ENCODE measurements around the gene ACKR3. TPM values are rescaled to one million over a fixed set of nuclear protein-coding genes. Genes with fewer than 3 reads are reported as not detected.

Gene ACKR3
- total and polyA plus RNA-seq, 4 donors = 6.8 to 30.2 (median 14.4) TPM

- Histone ChIP-seq H3K27ac (ENCODE audit: low read depth in 1 of 2, low read length in 1 of 2) (no peak overlapping the region), H3K9me3 (ENCODE audit: control insufficient read depth in 4 of 4, insufficient read depth in 3 of 4, low read length in 3 of 4) (no peaks in the 10 kb centered on the region), H3K27me3 (ENCODE audit: control insufficient read depth in 3 of 3, insufficient read depth in 3 of 3, low read length in 2 of 3) (peaks cover 0 to 2% (median 0%) of the 10 kb centered on the region in 3 donors), H3K4me1 (ENCODE audit: control insufficient read depth in 5 of 5, insufficient read depth in 5 of 5, low read length in 5 of 5) (no peaks in the 10 kb centered on the region), H3K4me3 (no peak overlapping the region), H3K9ac (ENCODE audit: insufficient read depth in 1 of 2, low read length in 2 of 2) (no peak overlapping the region), H3K36me3 (ENCODE audit: control insufficient read depth in 4 of 4, insufficient read depth in 4 of 4, low read length in 4 of 4) (no peaks in the 10 kb centered on the region)
- TF ChIP-seq, protein P1, sequence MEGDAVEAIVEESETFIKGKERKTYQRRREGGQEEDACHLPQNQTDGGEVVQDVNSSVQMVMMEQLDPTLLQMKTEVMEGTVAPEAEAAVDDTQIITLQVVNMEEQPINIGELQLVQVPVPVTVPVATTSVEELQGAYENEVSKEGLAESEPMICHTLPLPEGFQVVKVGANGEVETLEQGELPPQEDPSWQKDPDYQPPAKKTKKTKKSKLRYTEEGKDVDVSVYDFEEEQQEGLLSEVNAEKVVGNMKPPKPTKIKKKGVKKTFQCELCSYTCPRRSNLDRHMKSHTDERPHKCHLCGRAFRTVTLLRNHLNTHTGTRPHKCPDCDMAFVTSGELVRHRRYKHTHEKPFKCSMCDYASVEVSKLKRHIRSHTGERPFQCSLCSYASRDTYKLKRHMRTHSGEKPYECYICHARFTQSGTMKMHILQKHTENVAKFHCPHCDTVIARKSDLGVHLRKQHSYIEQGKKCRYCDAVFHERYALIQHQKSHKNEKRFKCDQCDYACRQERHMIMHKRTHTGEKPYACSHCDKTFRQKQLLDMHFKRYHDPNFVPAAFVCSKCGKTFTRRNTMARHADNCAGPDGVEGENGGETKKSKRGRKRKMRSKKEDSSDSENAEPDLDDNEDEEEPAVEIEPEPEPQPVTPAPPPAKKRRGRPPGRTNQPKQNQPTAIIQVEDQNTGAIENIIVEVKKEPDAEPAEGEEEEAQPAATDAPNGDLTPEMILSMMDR (IDR thresholded peaks at IDR 0.05; ENCODE audit: control extremely low read depth, extremely low read depth) = no peak
- DNase-seq = no peak
- no peak for ATAC-seq (ENCODE audit: insufficient read depth, low FRiP score)
- WGBS, 2 donors = 88 to 97% methylated on average over 4 of the region's 4 CpGs
Observed at GRCh38 chr2:236613612-236614011, 44.0 kb downstream of the ACKR3 start.

- H3K4me3 ChIP-seq = no peak overlapping the region
- H3K9me3 ChIP-seq (ENCODE audit: control insufficient read depth in 4 of 4, insufficient read depth in 3 of 4, low read length in 3 of 4) = no peaks in the 10 kb centered on the region
- ATAC-seq (ENCODE audit: insufficient read depth, low FRiP score) = no peak
- no peaks in the 10 kb centered on the region for H3K4me1 ChIP-seq (ENCODE audit: control insufficient read depth in 5 of 5, insufficient read depth in 5 of 5, low read length in 5 of 5)
- H3K27me3 ChIP-seq (ENCODE audit: control insufficient read depth in 3 of 3, insufficient read depth in 3 of 3, low read length in 2 of 3) = peaks cover 0 to 5% (median 2%) of the 10 kb centered on the region in 3 donors
- no peak overlapping the region for H3K9ac ChIP-seq (ENCODE audit: insufficient read depth in 1 of 2, low read length in 2 of 2)
- no peaks in the 10 kb centered on the region for H3K36me3 ChIP-seq (ENCODE audit: control insufficient read depth in 4 of 4, insufficient read depth in 4 of 4, low read length in 4 of 4)
- TF ChIP-seq, protein P1 (IDR thresholded peaks at IDR 0.05; ENCODE audit: control extremely low read depth, extremely low read depth) = no peak
- WGBS, 2 donors = 88 to 89% methylated on average over 5 of the region's 5 CpGs
- no peak for DNase-seq
- H3K27ac ChIP-seq (ENCODE audit: low read depth in 1 of 2, low read length in 1 of 2) = no peak overlapping the region
Observed at GRCh38 chr2:236614551-236614950, 44.9 kb downstream of the ACKR3 start.

DNA sequence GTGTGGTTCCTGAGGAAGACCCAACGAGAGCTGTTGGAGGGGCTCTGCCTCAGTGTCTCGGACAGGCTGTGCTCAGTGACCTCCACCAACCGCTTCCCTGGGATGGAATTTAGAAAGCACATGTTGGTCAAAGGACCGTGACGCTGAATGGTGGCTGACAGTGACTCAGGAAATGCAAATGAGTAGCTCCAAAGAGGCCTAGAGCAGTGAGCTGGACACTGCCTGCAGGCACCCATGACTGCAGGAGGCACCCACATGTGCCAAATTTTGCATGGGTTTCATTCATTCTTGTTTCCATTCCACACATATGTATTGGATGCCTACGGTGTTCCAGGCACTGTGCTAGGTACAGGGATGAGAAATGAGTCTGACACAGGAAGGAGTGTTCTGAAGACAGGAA, 46.4 kb downstream of the ACKR3 start:
- no peak overlapping the region for H3K9ac ChIP-seq (ENCODE audit: insufficient read depth in 1 of 2, low read length in 2 of 2)
- WGBS, 2 donors = 93 to 97% methylated on average over 6 of the region's 6 CpGs
- no peaks in the 10 kb centered on the region for H3K4me1 ChIP-seq (ENCODE audit: control insufficient read depth in 5 of 5, insufficient read depth in 5 of 5, low read length in 5 of 5)
- no peak overlapping the region for H3K27ac ChIP-seq (ENCODE audit: low read depth in 1 of 2, low read length in 1 of 2)
- TF ChIP-seq, protein P1 (IDR thresholded peaks at IDR 0.05; ENCODE audit: control extremely low read depth, extremely low read depth) = no peak
- H3K36me3 ChIP-seq (ENCODE audit: control insufficient read depth in 4 of 4, insufficient read depth in 4 of 4, low read length in 4 of 4) = no peaks in the 10 kb centered on the region
- no peak for ATAC-seq (ENCODE audit: insufficient read depth, low FRiP score)
- H3K9me3 ChIP-seq (ENCODE audit: control insufficient read depth in 4 of 4, insufficient read depth in 3 of 4, low read length in 3 of 4) = no peaks in the 10 kb centered on the region
- H3K4me3 ChIP-seq = no peak overlapping the region
- peaks cover 0 to 5% (median 2%) of the 10 kb centered on the region in 3 donors for H3K27me3 ChIP-seq (ENCODE audit: control insufficient read depth in 3 of 3, insufficient read depth in 3 of 3, low read length in 2 of 3)
- no peak for DNase-seq

DNA sequence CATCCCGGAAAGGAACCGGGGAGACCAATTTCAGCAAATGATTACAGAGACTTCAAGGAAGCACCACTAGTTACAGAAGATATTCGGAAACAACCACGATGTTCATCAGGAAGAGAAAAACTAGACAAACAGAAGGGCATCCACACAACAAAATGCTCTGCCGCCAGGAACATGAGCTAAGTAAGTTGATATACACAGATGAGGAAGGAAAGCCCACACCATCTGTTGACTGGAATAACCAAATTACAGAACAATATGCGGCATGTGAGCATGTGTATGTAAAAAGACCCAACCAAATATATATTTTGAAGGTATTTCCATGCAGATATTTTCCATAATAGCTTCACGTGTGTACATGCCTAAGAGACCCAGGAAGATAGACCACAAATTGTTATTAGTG, 47.0 kb downstream of the ACKR3 start:
- H3K4me1 ChIP-seq (ENCODE audit: control insufficient read depth in 5 of 5, insufficient read depth in 5 of 5, low read length in 5 of 5) = no peaks in the 10 kb centered on the region
- no peaks in the 10 kb centered on the region for H3K9me3 ChIP-seq (ENCODE audit: control insufficient read depth in 4 of 4, insufficient read depth in 3 of 4, low read length in 3 of 4)
- no peak for DNase-seq
- H3K36me3 ChIP-seq (ENCODE audit: control insufficient read depth in 4 of 4, insufficient read depth in 4 of 4, low read length in 4 of 4) = no peaks in the 10 kb centered on the region
- whole genome bisulfite sequencing, 2 donors = 94 to 95% methylated on average over 7 of the region's 7 CpGs
- no peak overlapping the region for H3K27ac ChIP-seq (ENCODE audit: low read depth in 1 of 2, low read length in 1 of 2)
- H3K4me3 ChIP-seq = no peak overlapping the region
- H3K9ac ChIP-seq (ENCODE audit: insufficient read depth in 1 of 2, low read length in 2 of 2) = no peak overlapping the region
- no peak for ATAC-seq (ENCODE audit: insufficient read depth, low FRiP score)
- TF ChIP-seq, protein P1 (IDR thresholded peaks at IDR 0.05; ENCODE audit: control extremely low read depth, extremely low read depth) = no peak
- H3K27me3 ChIP-seq (ENCODE audit: control insufficient read depth in 3 of 3, insufficient read depth in 3 of 3, low read length in 2 of 3) = peaks cover 0 to 5% (median 2%) of the 10 kb centered on the region in 3 donors

Data from lung (tissue), 12 donors.